Activated naive CD8-positive, alpha-beta T cell treated with anti-CD3 and anti-CD28 coated beads, Interleukin-2, amount 50 U/mL, for 24 hours (primary cell): ENCODE measurements around the gene TRMT10C.

ENCODE experiments used
- ATAC-seq: fragments of 150-1000 bp; cut with Tn5 transposase; one replicate; pipeline ENCODE4 v1.10.0; 2021
- DNase-seq: peaks from one replicate; pipeline ENCODE4 v3.0.0; 2021
- H3K27ac Mint-ChIP-seq: one replicate; pipeline ENCODE4 v1.8.0; 2021; ENCODE audit warnings: mild to moderate bottlenecking, mixed read lengths
- H3K27me3 Mint-ChIP-seq: one replicate; pipeline ENCODE4 v1.8.0; 2021; ENCODE audit warnings: mixed read lengths
- H3K36me3 Mint-ChIP-seq: one replicate; pipeline ENCODE4 v1.8.0; 2021; ENCODE audit warnings: low read depth, mixed read lengths
- H3K4me1 Mint-ChIP-seq: one replicate; pipeline ENCODE4 v1.8.0; 2021; ENCODE audit warnings: mixed read lengths
- H3K4me3 Mint-ChIP-seq: one replicate; pipeline ENCODE4 v1.8.0; 2021; ENCODE audit warnings: mild to moderate bottlenecking, moderate library complexity, mixed read lengths
- H3K9me3 Mint-ChIP-seq: one replicate; pipeline ENCODE4 v1.8.0; 2021; ENCODE audit warnings: mixed read lengths

The TRMT10C gene

GRCh38 chr3:101561630-101562328 lies at the start of gene TRMT10C:
Gene TRMT10C, plus strand, starts transcription at chr3:101561868. Its CDS starts 2,914 bp downstream, at chr3:101564782.
- no peaks in the 10 kb centered on the region for H3K9me3 Mint-ChIP-seq
- H3K27ac Mint-ChIP-seq, result peak within 1 kb of the TSS; percentile 96
- H3K27me3 Mint-ChIP-seq, result peaks cover under 1% of the 10 kb centered on the region
- ATAC-seq (peak; percentile 100), DNase-seq (peak; percentile 93)
- H3K36me3 Mint-ChIP-seq, result peaks cover 41% of the 10 kb centered on the region
- peaks cover 50% of the 10 kb centered on the region for H3K4me1 Mint-ChIP-seq
- H3K4me3 Mint-ChIP-seq, result peak within 1 kb of the TSS; percentile 96

- peaks cover 8% of the 10 kb centered on the region for H3K36me3 Mint-ChIP-seq
- peaks cover 52% of the 10 kb centered on the region for H3K4me1 Mint-ChIP-seq
- DNase-seq, result no peak
- peak; percentile 26 for ATAC-seq
- H3K9me3 Mint-ChIP-seq, result no peaks in the 10 kb centered on the region
- peaks cover 5% of the 10 kb centered on the region for H3K27me3 Mint-ChIP-seq
- peak overlapping the region; percentile 98 for H3K27ac Mint-ChIP-seq
- H3K4me3 Mint-ChIP-seq, result peak overlapping the region; percentile 99
Observed at GRCh38 chr3:101512396-101512645, 49.3 kb upstream of the TRMT10C start.

DNA sequence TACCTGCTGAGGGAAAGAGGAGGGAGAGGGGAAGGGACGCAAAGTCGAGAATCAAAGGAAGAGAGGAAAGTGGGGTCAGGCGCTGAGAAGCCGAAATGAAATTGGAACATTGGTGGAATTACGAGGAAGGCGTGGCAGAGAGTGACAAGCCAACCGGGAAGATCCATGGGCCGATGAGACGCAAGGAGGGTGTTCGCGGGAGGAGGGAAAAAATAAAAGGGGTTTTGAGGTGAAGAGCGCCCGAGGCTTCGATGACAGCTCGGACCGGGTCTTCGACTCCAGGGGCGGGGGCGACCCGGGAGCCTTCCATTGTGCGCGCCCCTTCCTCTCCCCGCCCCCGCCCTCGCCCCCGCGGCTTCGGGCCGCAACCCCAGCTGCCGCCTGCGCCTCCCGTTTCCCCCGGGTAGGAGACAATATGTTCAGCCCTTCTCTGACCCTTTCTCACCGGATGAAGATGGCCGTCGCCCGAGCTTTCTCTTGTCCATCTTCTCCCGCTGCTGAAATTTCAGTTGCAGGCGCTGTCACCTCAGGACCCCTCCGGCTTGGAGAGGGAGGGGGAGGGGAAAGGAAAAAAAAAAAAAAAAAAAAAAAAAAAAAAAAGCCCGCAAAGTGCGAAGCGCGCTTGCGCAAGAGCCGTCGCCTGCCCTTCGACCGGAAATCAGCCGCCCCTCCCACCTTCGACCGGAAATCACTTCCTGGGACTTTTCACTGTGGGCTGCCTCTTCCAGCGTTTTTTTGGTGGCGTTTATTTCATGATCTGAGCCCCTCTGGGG lies 48.8 kb upstream of the TRMT10C start, which contains the start of gene SENP7:
TSS of gene SENP7 (minus strand) at position 567 of the 773 bp plus-strand sequence. CDS start at position 485, 82 bp downstream.
- peak within 1 kb of the TSS; percentile 99 for H3K4me3 Mint-ChIP-seq
- H3K27me3 Mint-ChIP-seq, result peaks cover 5% of the 10 kb centered on the region
- H3K9me3 Mint-ChIP-seq, result no peaks in the 10 kb centered on the region
- H3K4me1 Mint-ChIP-seq, result peaks cover 52% of the 10 kb centered on the region
- H3K36me3 Mint-ChIP-seq, result peaks cover 8% of the 10 kb centered on the region
- DNase-seq (peak; percentile 82), ATAC-seq (peak; percentile 65)
- H3K27ac Mint-ChIP-seq, result peak within 1 kb of the TSS; percentile 98

DNA sequence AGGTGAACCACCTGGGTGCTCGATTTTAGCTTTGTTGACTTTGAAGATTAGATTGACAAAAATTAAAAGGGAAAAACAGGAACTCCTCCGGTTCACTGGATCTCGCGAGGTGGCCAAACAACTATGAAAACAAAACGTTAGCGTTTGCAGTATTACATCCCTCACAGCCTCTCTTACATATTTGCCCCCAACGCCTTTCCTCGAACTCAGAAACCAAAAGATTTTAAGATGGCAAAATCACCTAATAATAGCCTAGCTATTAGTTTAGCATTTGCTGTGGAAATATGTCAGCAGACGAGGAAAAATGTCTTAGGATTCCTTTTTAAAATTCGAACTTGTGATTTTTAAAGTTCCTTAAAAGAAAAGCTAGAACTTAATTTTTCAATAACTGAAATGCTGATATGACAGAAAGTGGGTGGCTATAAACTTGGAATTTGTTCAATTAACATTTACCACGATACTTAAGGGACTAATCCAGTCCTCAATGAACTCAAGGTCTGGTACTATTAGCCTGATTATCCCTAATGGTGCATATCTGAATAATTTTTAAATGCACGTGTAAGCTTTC lies 48.2 kb upstream of the TRMT10C start:
- H3K36me3 Mint-ChIP-seq, result peaks cover 6% of the 10 kb centered on the region
- H3K4me1 Mint-ChIP-seq, result peaks cover 57% of the 10 kb centered on the region
- H3K27me3 Mint-ChIP-seq, result peaks cover 5% of the 10 kb centered on the region
- no peak for DNase-seq
- ATAC-seq, result peak; percentile 42
- H3K9me3 Mint-ChIP-seq, result no peaks in the 10 kb centered on the region
- H3K4me3 Mint-ChIP-seq, result peak overlapping the region; percentile 99
- H3K27ac Mint-ChIP-seq, result peak overlapping the region; percentile 98

DNA sequence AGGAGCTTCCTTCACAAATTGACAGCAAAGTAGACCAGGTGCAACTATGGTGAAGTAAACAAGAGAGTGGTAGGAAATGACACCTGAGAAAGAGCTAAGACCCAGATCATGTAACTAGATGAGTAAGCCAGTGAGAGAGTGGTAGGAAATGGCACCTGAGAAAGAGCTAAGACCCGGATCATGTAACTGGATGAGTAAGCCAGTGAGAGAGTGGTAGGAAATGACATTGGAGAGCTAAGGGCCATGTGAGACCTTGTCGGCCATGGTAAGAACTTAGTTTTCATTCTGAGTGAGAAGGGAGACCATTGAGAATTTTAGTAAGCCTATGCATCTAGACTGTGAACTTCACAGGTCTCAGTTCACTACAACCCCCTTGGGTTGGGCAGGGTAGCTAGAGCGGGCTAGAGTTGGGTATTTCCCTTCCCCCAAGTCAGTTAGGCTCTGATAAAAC lies 43.2 kb upstream of the TRMT10C start:
- ATAC-seq (peak; percentile 99), DNase-seq (peak; percentile 16)
- peaks cover 49% of the 10 kb centered on the region for H3K4me1 Mint-ChIP-seq
- no peaks in the 10 kb centered on the region for H3K27me3 Mint-ChIP-seq
- peak overlapping the region; percentile 93 for H3K27ac Mint-ChIP-seq
- no peaks in the 10 kb centered on the region for H3K9me3 Mint-ChIP-seq
- no peaks in the 10 kb centered on the region for H3K36me3 Mint-ChIP-seq
- H3K4me3 Mint-ChIP-seq, result peak overlapping the region; percentile 71

GRCh38 chr3:101519685-101520365 lies 41.8 kb upstream of the TRMT10C start:
- H3K4me1 Mint-ChIP-seq, result peaks cover 44% of the 10 kb centered on the region
- H3K9me3 Mint-ChIP-seq, result no peaks in the 10 kb centered on the region

DNA sequence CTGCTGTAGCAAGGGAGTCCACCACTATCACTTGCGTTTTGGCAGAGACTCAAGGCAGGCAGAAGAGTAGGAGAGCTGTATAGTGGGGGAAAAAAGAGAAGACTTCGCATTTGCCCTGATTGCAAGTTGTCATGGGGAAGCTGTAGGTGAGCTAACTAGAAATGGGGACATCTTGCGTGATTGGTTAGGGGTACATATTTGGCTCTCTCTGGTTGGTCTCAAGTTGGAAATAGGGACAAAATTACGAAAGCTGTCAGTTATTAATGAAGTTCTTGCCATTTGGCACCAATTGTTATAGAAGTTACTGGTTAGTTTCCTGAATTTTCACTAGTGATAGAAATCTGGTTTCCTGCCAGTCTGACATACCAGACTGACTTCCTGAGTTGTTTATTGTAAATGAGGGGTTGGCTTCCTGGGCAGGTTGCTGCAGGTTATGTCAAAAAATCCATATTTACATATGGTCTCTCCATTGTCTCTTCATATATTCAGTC lies 40.4 kb upstream of the TRMT10C start:
- H3K4me1 Mint-ChIP-seq, result peaks cover 44% of the 10 kb centered on the region
- no peaks in the 10 kb centered on the region for H3K36me3 Mint-ChIP-seq
- no peaks in the 10 kb centered on the region for H3K27me3 Mint-ChIP-seq
- DNase-seq (no peak), ATAC-seq (no peak)
- peak overlapping the region; percentile 53 for H3K27ac Mint-ChIP-seq
- H3K4me3 Mint-ChIP-seq, result peak overlapping the region; percentile 37
- no peaks in the 10 kb centered on the region for H3K9me3 Mint-ChIP-seq

More at GRCh38 chr3:101519685-101520365, 41.8 kb upstream of the TRMT10C start:
- ATAC-seq (no peak), DNase-seq (no peak)
- Mint-ChIP-seq H3K4me3 (peak overlapping the region; percentile 37), H3K27ac (peak overlapping the region; percentile 59), H3K36me3 (no peaks in the 10 kb centered on the region), H3K27me3 (no peaks in the 10 kb centered on the region)

DNA sequence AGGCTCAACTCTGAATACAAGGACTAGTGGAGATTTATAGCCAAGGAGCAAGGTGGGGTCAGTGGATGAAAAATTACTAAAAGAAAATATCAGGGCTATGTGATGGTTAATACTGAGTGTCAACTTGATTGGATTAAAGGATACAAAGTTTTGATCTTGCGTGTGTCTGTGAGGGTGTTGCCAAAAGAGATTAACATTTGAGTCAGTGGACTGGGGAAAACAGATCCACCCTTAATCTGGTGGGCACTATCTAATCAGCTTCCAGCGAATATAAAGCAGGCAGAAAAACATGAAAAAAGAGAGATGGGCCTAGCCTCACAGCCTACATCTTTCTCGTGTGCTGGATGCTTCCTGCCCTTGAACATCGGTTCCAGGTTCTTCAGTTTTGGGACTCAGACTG lies 34.2 kb upstream of the TRMT10C start:
- H3K36me3 Mint-ChIP-seq, result no peaks in the 10 kb centered on the region
- ATAC-seq (no peak), DNase-seq (no peak)
- peaks cover 4% of the 10 kb centered on the region for H3K9me3 Mint-ChIP-seq
- no peak overlapping the region for H3K4me3 Mint-ChIP-seq
- no peak overlapping the region for H3K27ac Mint-ChIP-seq
- H3K4me1 Mint-ChIP-seq, result peaks cover 28% of the 10 kb centered on the region
- H3K27me3 Mint-ChIP-seq, result no peaks in the 10 kb centered on the region

GRCh38 chr3:101527906-101528305 lies 33.8 kb upstream of the TRMT10C start:
- no peak overlapping the region for H3K4me3 Mint-ChIP-seq
- H3K4me1 Mint-ChIP-seq, result peaks cover 30% of the 10 kb centered on the region
- no peak for DNase-seq
- H3K27me3 Mint-ChIP-seq, result no peaks in the 10 kb centered on the region
- ATAC-seq, result no peak
- H3K9me3 Mint-ChIP-seq, result peaks cover 4% of the 10 kb centered on the region
- H3K36me3 Mint-ChIP-seq, result no peaks in the 10 kb centered on the region
- no peak overlapping the region for H3K27ac Mint-ChIP-seq

- no peak overlapping the region for H3K4me3 Mint-ChIP-seq
- DNase-seq (no peak), ATAC-seq (no peak)
- H3K27ac Mint-ChIP-seq, result no peak overlapping the region
- peaks cover 30% of the 10 kb centered on the region for H3K4me1 Mint-ChIP-seq
- no peaks in the 10 kb centered on the region for H3K27me3 Mint-ChIP-seq
- no peaks in the 10 kb centered on the region for H3K36me3 Mint-ChIP-seq
- peaks cover 4% of the 10 kb centered on the region for H3K9me3 Mint-ChIP-seq
Observed at GRCh38 chr3:101529816-101530685, 31.6 kb upstream of the TRMT10C start.

- H3K27ac Mint-ChIP-seq, result peak overlapping the region; percentile 13
- no peak overlapping the region for H3K4me3 Mint-ChIP-seq
- DNase-seq (no peak), ATAC-seq (no peak)
- H3K4me1 Mint-ChIP-seq, result peaks cover 30% of the 10 kb centered on the region
- peaks cover 4% of the 10 kb centered on the region for H3K9me3 Mint-ChIP-seq
- H3K36me3 Mint-ChIP-seq, result no peaks in the 10 kb centered on the region
- no peaks in the 10 kb centered on the region for H3K27me3 Mint-ChIP-seq
Observed at GRCh38 chr3:101530686-101531047, 31.0 kb upstream of the TRMT10C start.

DNA sequence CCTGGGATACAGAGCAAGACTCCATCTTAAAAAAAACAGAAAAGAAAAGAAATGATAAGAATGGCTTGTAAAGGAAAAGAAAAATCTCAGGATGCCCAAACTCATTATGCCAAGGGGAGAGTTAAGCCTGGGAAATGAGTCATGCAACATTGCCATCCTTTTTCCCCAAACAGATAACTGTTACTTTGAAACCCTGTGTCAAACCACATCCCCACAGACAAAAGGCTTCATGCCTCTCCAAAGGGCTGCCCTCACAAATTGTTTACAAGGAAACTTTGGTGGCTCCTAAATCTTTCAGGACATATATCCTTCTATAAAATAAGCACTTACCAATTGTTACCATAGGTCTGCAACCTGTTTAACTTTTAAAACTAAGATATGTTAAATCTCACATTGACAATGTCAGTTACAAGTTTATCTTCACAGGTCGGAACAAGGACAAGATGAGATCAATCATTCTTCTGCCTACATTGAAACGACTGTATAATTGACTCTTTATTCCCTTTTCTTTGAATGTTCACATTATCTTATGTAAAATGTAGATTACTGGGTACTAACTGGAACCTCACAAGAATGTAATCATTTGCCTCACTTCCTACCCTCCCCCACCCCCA lies 30.1 kb upstream of the TRMT10C start:
- peak overlapping the region; percentile 62 for H3K27ac Mint-ChIP-seq
- H3K4me3 Mint-ChIP-seq, result no peak overlapping the region
- no peaks in the 10 kb centered on the region for H3K27me3 Mint-ChIP-seq
- DNase-seq, result no peak
- peaks cover 4% of the 10 kb centered on the region for H3K9me3 Mint-ChIP-seq
- no peaks in the 10 kb centered on the region for H3K36me3 Mint-ChIP-seq
- peak; percentile 91 for ATAC-seq
- peaks cover 30% of the 10 kb centered on the region for H3K4me1 Mint-ChIP-seq

DNA sequence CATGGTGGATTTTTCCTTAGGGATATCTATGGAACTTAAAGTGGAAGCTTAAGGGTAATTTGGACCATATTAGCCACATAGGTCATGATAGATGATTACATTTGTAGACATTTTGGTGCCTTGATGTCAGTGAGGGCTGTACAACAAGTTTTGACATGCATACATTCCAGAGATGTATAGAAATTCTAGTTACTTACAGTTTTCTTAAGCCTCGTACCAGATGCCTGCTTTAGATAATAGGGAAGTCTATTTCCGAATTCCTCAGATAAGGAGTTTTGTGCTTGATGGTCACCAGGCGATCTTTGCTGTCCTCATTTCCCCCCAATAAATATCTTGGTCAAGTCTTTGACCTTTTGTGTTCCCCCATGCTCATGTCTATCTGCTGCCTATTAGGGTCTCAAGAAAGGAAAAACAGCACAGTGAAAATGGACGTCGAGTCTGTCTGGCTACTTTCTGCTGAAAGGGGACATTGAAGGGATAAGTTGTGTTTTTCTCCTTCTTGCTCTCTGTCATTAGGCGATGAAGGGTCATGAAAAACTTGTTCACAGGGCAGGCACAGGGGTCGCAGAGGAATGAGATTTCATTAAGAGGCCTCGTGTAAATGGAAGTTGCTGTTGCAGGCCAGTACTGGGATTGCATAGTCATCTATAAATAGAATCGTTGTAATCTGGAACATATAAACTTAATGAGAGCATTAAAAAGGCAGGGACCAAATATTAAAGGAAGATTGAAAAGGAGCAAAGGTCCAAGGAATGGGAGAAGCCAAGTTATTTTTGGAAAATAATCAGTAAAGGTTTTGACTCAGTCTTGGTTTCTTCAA lies 28.7 kb upstream of the TRMT10C start:
- Mint-ChIP-seq H3K9me3 (peaks cover 4% of the 10 kb centered on the region), H3K4me3 (no peak overlapping the region), H3K27me3 (no peaks in the 10 kb centered on the region), H3K36me3 (no peaks in the 10 kb centered on the region), H3K27ac (no peak overlapping the region), H3K4me1 (peaks cover 30% of the 10 kb centered on the region)
- DNase-seq (no peak), ATAC-seq (no peak)
